Mesendoderm (in vitro differentiated cells): ENCODE measurements around the gene F11.

Experiments
- DNase-seq: peaks from one replicate; pipeline ENCODE4 v3.0.0; 2013
- H2AK5ac ChIP-seq: 2 replicates; pipeline ENCODE4 v1.6.1; 2013; ENCODE audit warnings: low read length, inconsistent platforms
- H2BK120ac ChIP-seq: 2 replicates; pipeline ENCODE4 v1.6.1; 2013; ENCODE audit warnings: low read depth, mild to moderate bottlenecking, low read length, moderate library complexity, mixed read lengths
- H2BK15ac ChIP-seq: replicated peaks from 2 replicates; pipeline ENCODE4 v1.6.1; 2013; ENCODE audit warnings: low read depth, mild to moderate bottlenecking, moderate library complexity
- H2BK5ac ChIP-seq: 2 replicates; pipeline ENCODE4 v1.6.1; 2013; ENCODE audit warnings: low read length, inconsistent platforms
- H3K18ac ChIP-seq: 2 replicates; pipeline ENCODE4 v1.6.1; 2013; ENCODE audit warnings: mild to moderate bottlenecking, low read length, mixed read lengths
- H3K23ac ChIP-seq: one replicate; pipeline ENCODE4 v1.6.1; 2013; ENCODE audit warnings: low read length
- H3K27ac ChIP-seq: 2 replicates; pipeline ENCODE4 v1.5.1; 2013; ENCODE audit warnings: low read depth, mild to moderate bottlenecking, inconsistent platforms, low read length, moderate library complexity
- H3K27me3 ChIP-seq: 2 replicates; pipeline ENCODE4 v1.6.1; 2013; ENCODE audit warnings: low read length, control low read depth, mild to moderate bottlenecking, inconsistent platforms; ENCODE audit not compliant: insufficient read depth, poor library complexity
- H3K36me3 ChIP-seq: 2 replicates; pipeline ENCODE4 v1.6.1; 2013; ENCODE audit warnings: low read length, inconsistent platforms; ENCODE audit not compliant: control insufficient read depth, insufficient read depth
- H3K4ac ChIP-seq: one replicate; pipeline ENCODE4 v1.6.1; 2013; ENCODE audit warnings: low read depth, mild to moderate bottlenecking, low read length, moderate library complexity
- H3K4me1 ChIP-seq: 2 replicates; pipeline ENCODE4 v1.6.1; 2013; ENCODE audit warnings: low read depth, low read length, inconsistent platforms; ENCODE audit not compliant: control insufficient read depth
- H3K4me2 ChIP-seq: 2 replicates; pipeline ENCODE4 v1.6.1; 2013; ENCODE audit warnings: low read length
- H3K4me3 ChIP-seq: 2 replicates; pipeline ENCODE4 v1.5.1; 2013; ENCODE audit warnings: mild to moderate bottlenecking, low read length
- H3K56ac ChIP-seq: one replicate; pipeline ENCODE4 v1.6.1; 2013; ENCODE audit warnings: low read length
- H3K79me1 ChIP-seq: 2 replicates; pipeline ENCODE4 v1.6.1; 2013; ENCODE audit warnings: low read length, inconsistent platforms
- H3K79me2 ChIP-seq: 2 replicates; pipeline ENCODE4 v1.6.1; 2013; ENCODE audit warnings: mild to moderate bottlenecking, low read length; ENCODE audit not compliant: control insufficient read depth, insufficient read depth
- H3K9ac ChIP-seq: 2 replicates; pipeline ENCODE4 v1.6.1; 2013; ENCODE audit warnings: low read length, inconsistent platforms
- H4K5ac ChIP-seq: one replicate; pipeline ENCODE4 v1.6.1; 2013; ENCODE audit warnings: low read length
- H4K8ac ChIP-seq: one replicate; pipeline ENCODE4 v1.6.1; 2013; ENCODE audit warnings: low read depth, mild to moderate bottlenecking, control low read depth, low read length, moderate library complexity
- WGBS: extraction: QIAGEN DNeasy Blood & Tissue Kit; methylation state at CpG from one replicate; pipeline ENCODE4 v1.1.7; 2013; ENCODE audit warnings: low lambda C conversion rate, missing lambda C conversion rate; ENCODE audit not compliant: insufficient coverage; ENCODE audit errors: extremely low coverage; 5-methylcytosine and 5-hydroxymethylcytosine counted together

Gene F11

GRCh38 chr4:186329372-186329771, 63.4 kb downstream of the F11 start:
- Histone ChIP-seq H3K4me3 (no peak overlapping the region), H4K5ac (no peak overlapping the region), H3K27ac (no peak overlapping the region), H3K56ac (no peak overlapping the region), H2BK5ac (no peak overlapping the region), H3K27me3 (no peaks in the 10 kb centered on the region), H3K18ac (no peak overlapping the region), H3K79me2 (no peaks in the 10 kb centered on the region), H3K9ac (no peak overlapping the region), H3K23ac (no peak overlapping the region), H2BK120ac (no peak overlapping the region), H2AK5ac (no peak overlapping the region), H3K4me2 (no peak overlapping the region), H2BK15ac (no peak overlapping the region), H3K4me1 (no peaks in the 10 kb centered on the region), H3K36me3 (no peaks in the 10 kb centered on the region), H3K4ac (no peak overlapping the region), H3K79me1 (no peaks in the 10 kb centered on the region), H4K8ac (no peak overlapping the region)
- no CpG with 5 or more reads among the region's 15 CpGs for WGBS
- DNase-seq = no peak

DNA sequence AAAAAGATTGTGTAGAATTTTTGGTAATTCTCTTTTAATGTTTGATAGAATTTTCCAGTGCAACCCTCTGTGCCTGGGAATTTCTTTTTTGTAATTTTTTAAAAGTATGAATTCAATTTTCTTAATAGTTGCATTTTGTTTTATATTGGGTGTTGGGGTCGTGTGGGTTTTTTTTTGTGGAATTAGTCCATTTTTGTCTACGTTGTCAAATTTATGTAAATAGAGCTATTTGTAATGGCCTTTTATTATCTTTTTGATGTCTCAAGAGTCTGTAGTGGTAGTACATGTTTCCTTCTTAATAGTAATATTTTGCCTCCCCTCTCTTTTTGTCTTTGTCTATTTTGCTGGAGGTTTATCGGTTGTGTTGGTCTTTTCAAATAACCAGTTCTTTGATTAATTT, 64.4 kb downstream of the F11 start:
- no peak overlapping the region for H3K4ac ChIP-seq
- H3K79me1 ChIP-seq = no peaks in the 10 kb centered on the region
- H3K9ac ChIP-seq = no peak overlapping the region
- 100% methylated on average over 2 of the region's 3 CpGs for WGBS
- H3K56ac ChIP-seq = no peak overlapping the region
- H3K27ac ChIP-seq = no peak overlapping the region
- no peak overlapping the region for H2AK5ac ChIP-seq
- H3K4me3 ChIP-seq = no peak overlapping the region
- H3K27me3 ChIP-seq = no peaks in the 10 kb centered on the region
- H3K4me2 ChIP-seq = no peak overlapping the region
- no peak overlapping the region for H3K18ac ChIP-seq
- H2BK15ac ChIP-seq = no peak overlapping the region
- H3K4me1 ChIP-seq = no peaks in the 10 kb centered on the region
- no peaks in the 10 kb centered on the region for H3K79me2 ChIP-seq
- H3K36me3 ChIP-seq = no peaks in the 10 kb centered on the region
- no peak overlapping the region for H2BK5ac ChIP-seq
- H3K23ac ChIP-seq = no peak overlapping the region
- no peak for DNase-seq
- no peak overlapping the region for H2BK120ac ChIP-seq
- H4K8ac ChIP-seq = no peak overlapping the region
- H4K5ac ChIP-seq = no peak overlapping the region

DNA sequence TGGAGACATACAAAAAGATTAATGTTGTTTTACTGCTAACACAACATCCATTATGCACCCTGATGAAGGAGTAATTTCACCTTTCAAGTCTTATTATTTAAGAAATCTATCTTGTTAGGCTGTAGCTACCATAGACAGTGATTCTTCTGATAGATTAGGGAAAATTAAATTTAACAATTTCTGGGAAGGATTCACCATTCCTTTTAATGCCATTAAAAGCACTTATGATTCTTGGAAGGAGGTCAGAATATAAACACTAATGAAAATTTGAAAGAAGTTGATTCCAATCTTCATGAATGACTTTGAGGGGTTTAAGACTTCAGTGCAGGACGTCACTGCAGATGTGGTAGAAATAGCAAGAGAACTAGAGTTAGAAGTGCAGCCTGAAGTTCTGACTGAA, 69.8 kb downstream of the F11 start:
- no peaks in the 10 kb centered on the region for H3K27me3 ChIP-seq
- no peak overlapping the region for H3K9ac ChIP-seq
- no peak overlapping the region for H4K5ac ChIP-seq
- H3K18ac ChIP-seq = no peak overlapping the region
- H2BK120ac ChIP-seq = no peak overlapping the region
- no peak overlapping the region for H3K4ac ChIP-seq
- DNase-seq = no peak
- H3K36me3 ChIP-seq = no peaks in the 10 kb centered on the region
- no peak overlapping the region for H4K8ac ChIP-seq
- no peak overlapping the region for H3K4me3 ChIP-seq
- H3K4me2 ChIP-seq = no peak overlapping the region
- no peak overlapping the region for H3K56ac ChIP-seq
- H3K79me1 ChIP-seq = no peaks in the 10 kb centered on the region
- no peak overlapping the region for H2BK5ac ChIP-seq
- no peaks in the 10 kb centered on the region for H3K4me1 ChIP-seq
- no peaks in the 10 kb centered on the region for H3K79me2 ChIP-seq
- H2BK15ac ChIP-seq = no peak overlapping the region
- no peak overlapping the region for H3K23ac ChIP-seq
- H2AK5ac ChIP-seq = no peak overlapping the region
- H3K27ac ChIP-seq = no peak overlapping the region
- WGBS = no CpG with 5 or more reads among the region's 1 CpG
